CD14-positive monocyte (primary cell): ENCODE results near the gene CERKL. TPM values are rescaled to one million over a fixed set of nuclear protein-coding genes. Genes with fewer than 3 reads are reported as not detected.
A peak's percentile ranks its signal among the peaks of the same experiment; 100 is the strongest.

ENCODE experiments used
- DNase-seq, 3 donors: peaks; one replicate each; pipeline ENCODE4 v3.0.0-alpha.2; 2011 to 2022
- H2AFZ ChIP-seq: 2 replicates; pipeline ENCODE4 v1.6.0; 2012; ENCODE audit warnings: mild to moderate bottlenecking, low read depth, low read length, inconsistent platforms; ENCODE audit not compliant: insufficient read depth, poor library complexity, severe bottlenecking
- H3K27ac ChIP-seq, 2 donors: 1 replicate in 1 of 2; 2 replicates in 1 of 2; pipeline ENCODE4 v1.5.1; 2012 to 2013; ENCODE audit warnings: low read length in 2 of 2, control low read depth in 1 of 2, inconsistent platforms in 1 of 2, low read depth in 1 of 2, mild to moderate bottlenecking in 1 of 2
- H3K27me3 ChIP-seq, 2 donors: one replicate each; pipeline versions ENCODE4 v1.6.0 to v1.6.1; 2011 to 2013; ENCODE audit warnings: low read length in 2 of 2; ENCODE audit not compliant: control insufficient read depth in 2 of 2, insufficient read depth in 2 of 2
- H3K36me3 ChIP-seq, 2 donors: replicated peaks in 1 of 2; 1 replicate in 1 of 2; 2 replicates in 1 of 2; pipeline versions ENCODE4 v1.5.1 to v1.6.1; 2012 to 2013; ENCODE audit warnings: low read length in 2 of 2, control low read depth in 1 of 2, inconsistent platforms in 1 of 2, mild to moderate bottlenecking in 1 of 2; ENCODE audit not compliant: insufficient read depth in 2 of 2, control insufficient read depth in 1 of 2
- H3K4me1 ChIP-seq, 2 donors: 1 replicate in 1 of 2; 2 replicates in 1 of 2; pipeline versions ENCODE4 v1.5.1 to v1.6.1; 2012 to 2013; ENCODE audit warnings: low read length in 2 of 2, control low read depth in 1 of 2, inconsistent platforms in 1 of 2, mild to moderate bottlenecking in 1 of 2, moderate library complexity in 1 of 2; ENCODE audit not compliant: insufficient read depth in 2 of 2, control insufficient read depth in 1 of 2
- H3K4me2 ChIP-seq: replicated peaks from 2 replicates; pipeline ENCODE3; 2012; ENCODE audit warnings: low read length, moderate library complexity, mild to moderate bottlenecking; ENCODE audit not compliant: poor library complexity, severe bottlenecking; ENCODE audit errors: extremely low read depth
- H3K4me3 ChIP-seq, 3 experiments: fragments of 200-600 bp in 1 of 3; sonication (generic) in 1 of 3; replicated peaks in 1 of 3; 1 replicate in 2 of 3; 2 replicates in 1 of 3; pipeline ENCODE4 v1.5.1; 2011 to 2013; ENCODE audit warnings: low read length in 3 of 3, mild to moderate bottlenecking in 3 of 3, control low read depth in 2 of 3, low read depth in 2 of 3, inconsistent platforms in 1 of 3, moderate library complexity in 1 of 3
- H3K79me2 ChIP-seq: 2 replicates; pipeline ENCODE4 v1.6.0; 2012; ENCODE audit warnings: mild to moderate bottlenecking, control low read depth, inconsistent platforms, low read length, moderate library complexity; ENCODE audit not compliant: insufficient read depth
- H3K9ac ChIP-seq: 2 replicates; pipeline ENCODE4 v1.6.0; 2017; ENCODE audit warnings: low read length, mild to moderate bottlenecking; ENCODE audit not compliant: insufficient read depth, poor library complexity, severe bottlenecking
- H3K9me3 ChIP-seq, 2 donors: replicated peaks in 1 of 2; 1 replicate in 1 of 2; 2 replicates in 1 of 2; pipeline versions ENCODE4 v1.5.1 to v1.6.1; 2012 to 2013; ENCODE audit warnings: low read length in 2 of 2, control low read depth in 1 of 2; ENCODE audit not compliant: control insufficient read depth in 1 of 2, insufficient read depth in 1 of 2
- H4K20me1 ChIP-seq: 2 replicates; pipeline ENCODE4 v1.6.0; 2012; ENCODE audit warnings: mild to moderate bottlenecking, low read length, control low read depth, moderate library complexity; ENCODE audit not compliant: insufficient read depth
- H3K27ac Mint-ChIP-seq, 7 donors: one replicate each; pipeline ENCODE4 v1.8.0; 2020; ENCODE audit warnings: mild to moderate bottlenecking in 7 of 7, mixed read lengths in 7 of 7, moderate library complexity in 6 of 7, inconsistent platforms in 2 of 7
- H3K27me3 Mint-ChIP-seq, 3 donors: one replicate each; pipeline ENCODE4 v1.8.0; 2021 to 2022; ENCODE audit warnings: low read depth in 3 of 3, mild to moderate bottlenecking in 3 of 3, mixed read lengths in 3 of 3, moderate library complexity in 3 of 3, inconsistent platforms in 1 of 3
- H3K36me3 Mint-ChIP-seq, 2 donors: one replicate each; pipeline ENCODE4 v1.8.0; 2020; ENCODE audit warnings: mixed read lengths in 2 of 2, inconsistent platforms in 1 of 2, mild to moderate bottlenecking in 1 of 2
- H3K4me1 Mint-ChIP-seq: one replicate; pipeline ENCODE4 v1.8.0; 2020; ENCODE audit warnings: mild to moderate bottlenecking, mixed read lengths
- H3K4me3 Mint-ChIP-seq, 2 donors: one replicate each; pipeline ENCODE4 v1.8.0; 2020; ENCODE audit warnings: mild to moderate bottlenecking in 2 of 2, mixed read lengths in 2 of 2, moderate library complexity in 1 of 2
- H3K9me3 Mint-ChIP-seq, 7 donors: one replicate each; pipeline ENCODE4 v1.8.0; 2020 to 2022; ENCODE audit warnings: mixed read lengths in 7 of 7, mild to moderate bottlenecking in 6 of 7, moderate library complexity in 6 of 7, inconsistent platforms in 2 of 7
- CTCF ChIP-seq: fragments of 200-600 bp; IDR thresholded peaks from one replicate; pipeline ENCODE4 v1.8.0; 2022; ENCODE audit warnings: antibody characterized with exemption, mild to moderate bottlenecking
- WGBS: methylation state at CpG from one replicate; pipeline ENCODE4 v1.1.5; 2013; ENCODE audit warnings: missing lambda C conversion rate; ENCODE audit not compliant: insufficient coverage; 5-methylcytosine and 5-hydroxymethylcytosine counted together
- intact Hi-C, 2 donors: fragments of 100-400 bp; cut with micrococcal nuclease; formaldehyde crosslinking; loops; one replicate each; pipeline versions ENCODE4 v1.15.0 to v1.15.1; 2023
- polyA plus RNA-seq, 3 donors: library from polyadenylated mRNA; depleted of rRNA in 1 of 3; unstranded in 2 of 3; stranded (reverse) in 1 of 3; fragments of 300-500 nt in 2 of 3; fragments of >200 nt in 1 of 3; fragmentation: Illumina TruSeq in 2 of 3; gene quantifications; 1 replicate in 2 of 3; 2 replicates in 1 of 3; pipeline ENCODE4 v1.2.3, GENCODE V29; 2012 to 2021

The CERKL gene
- polyA plus RNA-seq, 3 donors, result 0.12 to 16.3 (median 8.6) TPM

- no CpG with 5 or more reads among the region's 3 CpGs for WGBS
- no peaks in the 10 kb centered on the region for H4K20me1 ChIP-seq
- no peak overlapping the region for H3K9ac ChIP-seq
- no peak overlapping the region for H3K27ac ChIP-seq
- H3K79me2 ChIP-seq, result no peaks in the 10 kb centered on the region
- peaks cover 0 to 4% (median 0%) of the 10 kb centered on the region in 7 donors for H3K9me3 Mint-ChIP-seq
- no peak overlapping the region for H3K4me2 ChIP-seq
- TF ChIP-seq CTCF, result no peak
- H3K36me3 Mint-ChIP-seq, result no peaks in the 10 kb centered on the region
- H3K4me3 ChIP-seq, result no peak overlapping the region
- H3K9me3 ChIP-seq, result no peaks in the 10 kb centered on the region
- H3K4me1 Mint-ChIP-seq, result peaks cover 22% of the 10 kb centered on the region
- intact Hi-C loops, result no loop called here
- no peaks in the 10 kb centered on the region for H3K4me1 ChIP-seq
- H2AFZ ChIP-seq, result no peak overlapping the region
- no peaks in the 10 kb centered on the region for H3K27me3 Mint-ChIP-seq
- no peak overlapping the region for H3K4me3 Mint-ChIP-seq
- H3K27ac Mint-ChIP-seq, result peak overlapping the region in 1 of 7 donors; percentile 28
- H3K27me3 ChIP-seq, result no peaks in the 10 kb centered on the region
- no peak for DNase-seq
- H3K36me3 ChIP-seq, result no peaks in the 10 kb centered on the region
Measured at GRCh38 chr2:181628590-181629585, 28.0 kb downstream of the CERKL start.

- Histone ChIP-seq H3K4me1 (no peaks in the 10 kb centered on the region), H2AFZ (no peak overlapping the region), H4K20me1 (no peaks in the 10 kb centered on the region), H3K4me2 (no peak overlapping the region), H3K4me3 (no peak overlapping the region), H3K27ac (no peak overlapping the region), H3K9ac (no peak overlapping the region), H3K36me3 (no peaks in the 10 kb centered on the region), H3K79me2 (no peaks in the 10 kb centered on the region), H3K9me3 (no peaks in the 10 kb centered on the region), H3K27me3 (no peaks in the 10 kb centered on the region)
- whole genome bisulfite sequencing, result 0% methylated on average over 1 of the region's 3 CpGs
- intact Hi-C loops, result no loop called here
- Mint-ChIP-seq H3K9me3 (peaks cover 0 to 4% (median 0%) of the 10 kb centered on the region in 7 donors), H3K4me3 (no peak overlapping the region), H3K27me3 (no peaks in the 10 kb centered on the region), H3K4me1 (peaks cover 13% of the 10 kb centered on the region), H3K27ac (no peak overlapping the region), H3K36me3 (no peaks in the 10 kb centered on the region)
- DNase-seq, result peak in 1 of 3 donors; percentile 3
- no peak for TF ChIP-seq CTCF
Measured at GRCh38 chr2:181627545-181627944, 29.4 kb downstream of the CERKL start.
